Stimulated activated CD4-positive, alpha-beta T cell treated with anti-CD3 and anti-CD28 coated beads, Interleukin-12 subunit alpha, Interleukin-12 subunit beta, amount 100 ng/mL, for 4 hours (primary cell): ENCODE results near the gene RMDN3.
A peak's percentile ranks its signal among the peaks of the same experiment; 100 is the strongest.

Experiments
- DNase-seq: peaks from one replicate; pipeline ENCODE4 v3.0.0-alpha.2; 2020

RMDN3 gene, protein sequence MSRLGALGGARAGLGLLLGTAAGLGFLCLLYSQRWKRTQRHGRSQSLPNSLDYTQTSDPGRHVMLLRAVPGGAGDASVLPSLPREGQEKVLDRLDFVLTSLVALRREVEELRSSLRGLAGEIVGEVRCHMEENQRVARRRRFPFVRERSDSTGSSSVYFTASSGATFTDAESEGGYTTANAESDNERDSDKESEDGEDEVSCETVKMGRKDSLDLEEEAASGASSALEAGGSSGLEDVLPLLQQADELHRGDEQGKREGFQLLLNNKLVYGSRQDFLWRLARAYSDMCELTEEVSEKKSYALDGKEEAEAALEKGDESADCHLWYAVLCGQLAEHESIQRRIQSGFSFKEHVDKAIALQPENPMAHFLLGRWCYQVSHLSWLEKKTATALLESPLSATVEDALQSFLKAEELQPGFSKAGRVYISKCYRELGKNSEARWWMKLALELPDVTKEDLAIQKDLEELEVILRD

DNA sequence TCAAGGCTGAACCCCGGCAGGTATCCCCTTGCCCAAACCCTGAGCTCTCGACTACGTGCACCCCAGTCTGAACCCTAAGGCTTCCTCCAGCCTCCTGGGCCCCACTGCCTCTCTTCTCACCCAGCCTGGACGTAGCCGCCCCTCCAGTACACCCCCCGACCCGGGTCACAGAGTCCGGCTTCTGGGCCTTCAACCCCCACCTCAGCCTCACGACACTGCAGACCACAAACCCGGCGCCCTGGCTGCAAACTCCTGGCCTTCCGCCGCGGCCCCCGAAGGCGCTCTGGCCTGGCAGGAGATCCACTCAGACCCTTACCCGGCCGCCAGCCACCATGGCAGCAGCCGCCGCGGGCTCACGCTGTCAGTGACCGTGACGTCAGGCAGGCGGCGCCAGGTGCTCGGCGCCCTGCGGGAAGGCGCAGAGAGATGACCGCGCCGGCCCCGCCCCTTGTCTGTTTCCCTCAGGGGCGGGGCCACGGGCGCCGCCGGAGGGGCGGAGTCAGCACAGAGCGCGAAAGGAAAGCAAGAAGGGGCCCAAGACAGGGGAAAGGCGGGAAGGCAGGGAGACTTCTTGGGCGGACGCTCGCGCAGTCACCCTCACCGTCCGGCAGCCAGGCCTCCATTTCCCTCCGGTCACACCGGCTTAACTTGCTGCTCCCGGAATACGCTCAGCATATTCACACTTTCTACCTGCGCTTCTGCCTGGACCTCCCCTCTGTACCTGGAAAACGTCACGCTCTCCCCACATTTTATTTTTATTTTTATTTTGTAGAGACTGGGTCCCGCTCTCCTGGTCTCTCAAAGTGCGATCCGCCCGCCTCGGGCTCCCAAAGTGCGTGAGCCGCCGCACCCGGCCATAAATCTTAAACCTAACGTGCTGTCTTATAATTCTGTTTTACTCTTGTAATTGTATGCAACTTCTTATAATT lies at the start of gene RMDN3:
RMDN3 (minus strand) TSS at position 372 of the 929 bp plus-strand sequence. CDS start 471 bp downstream, outside the sequence.
- peak; percentile 94 for DNase-seq

DNA sequence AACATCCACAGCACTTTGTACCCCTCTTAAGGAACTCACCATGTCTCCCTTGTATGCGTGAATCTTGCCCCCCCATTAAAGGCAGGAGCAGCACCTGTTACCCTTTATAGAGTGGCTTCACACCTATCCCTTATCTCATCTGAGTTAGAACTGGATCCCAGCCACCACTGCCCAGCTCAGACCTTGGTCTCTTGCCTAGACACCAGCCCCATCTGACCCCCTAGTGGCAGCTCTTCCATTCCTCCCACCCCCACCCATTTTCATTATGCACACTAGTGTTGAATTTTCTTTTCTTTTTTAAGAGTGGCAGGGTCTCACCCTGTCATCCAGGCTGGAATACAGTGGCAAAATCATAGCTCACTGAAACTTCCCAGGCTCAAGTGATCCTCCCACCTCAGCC lies 48.6 kb upstream of the RMDN3 start:
- no peak for DNase-seq

DNA sequence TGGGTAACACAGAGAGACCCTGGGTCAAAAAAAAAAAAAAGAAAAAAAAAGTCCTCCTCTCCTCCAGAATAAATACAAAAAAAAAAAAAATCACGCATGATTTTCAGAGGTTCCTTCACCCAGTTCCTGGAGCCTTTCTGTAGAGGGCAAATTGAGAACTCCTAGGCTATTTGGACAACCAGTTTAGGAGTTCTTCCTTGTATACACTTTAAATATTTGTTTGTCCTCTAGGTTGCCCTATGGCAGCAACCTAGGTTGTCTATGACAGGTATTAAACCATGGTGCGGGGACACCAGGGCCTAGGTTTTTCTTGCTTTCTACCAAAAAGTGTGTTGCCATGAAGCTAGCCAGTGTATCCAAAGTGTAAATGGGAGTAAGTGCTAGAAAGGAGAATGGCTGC lies 48.0 kb upstream of the RMDN3 start:
- DNase-seq = no peak

DNA sequence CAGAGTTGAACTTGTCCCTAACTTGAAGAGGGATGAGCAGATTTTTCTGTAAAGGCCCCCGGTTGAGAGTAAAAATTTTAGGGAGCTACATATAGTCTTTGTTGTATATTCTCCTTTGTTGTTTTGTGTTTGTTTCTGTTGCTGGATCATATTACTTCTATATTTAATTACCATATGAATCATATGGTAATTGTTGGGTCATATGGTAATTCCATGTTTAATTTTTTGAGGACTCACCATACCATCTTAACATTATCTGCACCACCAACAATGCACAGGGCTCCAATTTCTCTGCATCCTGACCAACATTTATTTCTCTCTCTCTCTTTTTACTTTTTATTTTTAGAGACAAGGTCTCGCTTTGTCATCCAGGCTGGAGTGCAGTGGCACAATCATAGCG lies 44.5 kb upstream of the RMDN3 start:
- DNase-seq = no peak

DNA sequence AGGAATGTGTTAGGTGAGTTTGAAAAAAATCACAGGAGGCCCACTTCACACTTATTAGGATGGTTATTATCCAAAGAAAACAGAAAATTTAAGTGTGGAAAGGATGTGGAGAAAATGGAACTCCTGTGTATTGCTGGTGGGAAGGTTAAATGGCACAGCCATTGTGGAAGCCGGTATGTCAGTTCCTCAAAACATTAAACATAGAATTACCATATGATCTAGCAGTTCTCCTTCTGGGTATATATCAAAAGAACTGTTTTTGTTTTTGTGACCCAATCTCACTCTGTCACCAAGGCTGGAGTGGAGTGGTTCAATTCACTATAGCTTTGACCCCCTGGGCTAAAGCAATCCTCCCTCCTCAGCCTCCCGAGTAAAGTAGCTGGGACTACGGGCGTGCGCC lies 41.5 kb upstream of the RMDN3 start:
- DNase-seq = no peak

DNA sequence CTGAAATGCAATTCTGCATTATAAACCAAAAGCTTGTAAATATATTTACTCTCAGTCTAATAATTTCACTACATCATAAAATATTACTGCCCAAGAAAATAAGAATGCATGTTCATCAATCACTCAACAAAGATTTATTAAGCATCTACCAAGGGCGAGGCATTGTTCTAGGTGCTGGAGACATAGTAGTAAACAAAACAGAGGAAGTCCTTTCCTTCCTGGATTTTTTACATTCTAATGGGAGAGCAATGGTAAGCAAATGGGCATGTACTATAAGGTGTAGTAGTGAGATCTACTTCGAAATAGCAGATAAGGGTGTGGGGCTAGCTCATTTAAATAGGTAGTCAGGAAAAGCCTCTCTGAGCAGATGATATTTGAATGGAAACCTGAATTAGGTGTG lies 41.0 kb upstream of the RMDN3 start:
- no peak for DNase-seq

DNA sequence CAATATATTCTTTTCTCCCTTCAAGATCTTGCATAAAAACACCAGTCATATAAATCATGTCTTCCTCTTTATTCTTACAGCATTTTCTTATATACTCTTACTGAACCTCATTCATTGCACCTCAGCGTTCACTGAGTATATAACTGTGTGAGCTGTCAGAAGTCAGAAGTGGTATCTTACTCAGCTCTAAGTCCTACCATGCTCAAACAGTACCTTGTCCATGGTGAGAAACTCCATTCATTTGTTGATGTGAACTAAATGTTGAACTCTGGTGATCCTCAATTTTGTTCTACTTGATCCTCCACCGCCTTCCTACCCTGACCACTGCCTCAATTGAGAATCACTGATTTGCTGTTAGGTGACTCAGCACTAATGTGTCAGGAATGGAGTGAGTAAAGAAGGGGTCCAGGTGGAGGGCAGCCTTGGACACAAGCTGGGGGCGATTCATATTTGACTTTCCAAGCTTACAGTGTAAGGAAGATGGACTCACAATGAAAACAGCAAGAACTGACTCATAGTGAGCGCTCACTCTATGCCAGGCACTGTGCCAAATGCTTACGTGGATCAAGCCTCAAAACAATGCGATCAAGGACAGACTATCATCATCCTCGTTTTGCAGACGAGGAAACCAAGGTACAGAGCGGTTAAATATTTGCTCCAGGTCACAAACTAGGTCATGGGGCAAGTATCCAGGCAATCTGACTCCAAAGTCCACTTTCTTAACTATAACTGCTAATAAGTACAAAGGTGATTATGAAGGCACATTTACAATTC lies 38.3 kb upstream of the RMDN3 start:
- no peak for DNase-seq

DNA sequence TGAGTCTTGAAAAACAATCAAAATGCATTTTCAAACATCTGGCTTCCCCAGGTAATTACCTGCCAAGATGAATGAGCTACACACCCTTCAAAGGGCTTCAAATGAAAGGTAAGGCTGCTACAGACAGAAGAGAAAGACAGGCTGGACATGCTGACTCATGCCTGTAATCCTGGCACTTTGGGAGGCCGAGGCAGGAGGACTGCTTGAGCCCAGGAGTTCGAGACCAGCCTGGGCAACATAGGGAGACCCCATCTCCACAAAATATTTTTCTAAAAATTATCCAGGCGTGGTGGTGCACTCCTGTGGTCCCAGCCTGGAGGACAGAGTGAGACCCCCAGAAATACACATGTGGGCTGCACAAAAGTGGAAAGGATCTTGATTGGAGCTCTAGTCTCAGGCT lies 37.3 kb upstream of the RMDN3 start:
- DNase-seq = no peak

DNA sequence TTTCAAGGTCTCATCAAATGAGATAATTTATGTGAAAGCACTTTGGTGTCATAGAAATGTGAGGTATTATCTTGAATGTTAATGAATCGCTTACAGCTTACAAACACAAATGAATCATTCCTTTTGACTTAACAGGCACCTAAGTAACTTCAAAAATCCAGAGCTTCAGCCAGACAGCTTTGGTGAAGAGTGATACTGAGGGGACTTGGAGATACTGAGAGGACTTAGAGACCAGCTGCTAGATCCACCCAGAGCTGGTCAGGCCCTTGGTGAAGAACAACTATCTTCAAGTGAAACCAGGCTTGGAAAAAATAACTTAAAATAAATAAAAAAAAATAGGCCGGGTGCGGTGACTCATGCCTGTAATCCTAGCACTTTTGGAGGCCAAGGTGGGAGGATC lies 35.7 kb upstream of the RMDN3 start:
- DNase-seq = no peak

DNA sequence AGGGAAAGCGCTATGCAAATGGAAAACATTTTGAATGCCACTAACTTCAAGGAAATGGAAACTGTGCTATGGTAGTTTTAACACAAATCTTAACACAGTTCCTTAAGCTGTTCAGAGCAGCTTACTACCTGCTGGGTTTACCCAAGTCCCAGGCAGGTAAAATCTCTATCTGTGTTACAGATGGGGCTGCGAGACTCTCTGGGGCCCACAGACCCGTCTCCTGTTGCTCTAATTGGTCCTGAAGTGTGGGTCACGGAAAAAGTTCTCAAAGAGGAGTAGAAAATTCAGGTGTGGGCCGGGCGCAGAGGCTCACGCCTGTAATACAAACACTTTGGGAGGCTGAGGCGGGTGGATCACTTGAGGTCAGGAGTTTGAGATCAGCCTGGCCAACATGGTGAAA lies 34.9 kb upstream of the RMDN3 start:
- DNase-seq = no peak

DNA sequence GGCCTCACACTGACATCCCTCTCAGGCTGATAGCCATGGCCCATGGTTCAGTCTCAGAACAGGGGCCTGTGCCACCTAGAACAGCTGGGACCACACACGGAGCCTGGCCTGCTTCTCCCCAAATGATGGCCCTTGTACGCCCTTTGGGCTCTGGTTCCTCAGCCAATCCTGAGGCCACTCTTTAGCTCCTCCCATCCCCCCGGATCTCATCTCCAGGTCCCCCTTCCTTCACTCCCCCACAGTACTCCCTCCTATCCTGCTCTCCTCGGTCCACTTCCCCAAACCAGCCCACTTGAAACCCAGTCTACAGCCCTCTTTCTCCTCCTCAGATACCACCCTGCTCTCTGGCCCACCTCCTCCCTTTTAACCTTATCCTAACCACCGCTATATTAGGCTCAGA lies 34.1 kb upstream of the RMDN3 start:
- no peak for DNase-seq

DNA sequence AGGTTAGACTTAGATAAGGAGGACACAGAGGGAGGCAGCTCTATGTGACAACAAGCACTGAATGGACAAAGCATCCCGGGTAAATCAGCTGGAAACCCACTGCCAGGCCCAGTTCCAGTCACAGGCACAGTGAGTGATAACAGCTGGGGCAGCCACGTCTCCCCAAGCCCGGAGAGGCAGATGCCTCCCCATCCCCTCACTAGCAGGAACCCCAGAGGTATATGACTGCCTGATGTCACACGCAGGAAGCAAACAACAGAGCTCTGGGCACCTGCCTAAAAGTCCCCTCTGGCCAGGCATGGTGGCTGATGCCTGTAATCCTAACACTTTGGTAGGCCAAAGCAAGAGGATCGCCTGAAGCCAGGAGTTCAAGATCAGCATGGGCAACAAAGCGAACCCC lies 32.9 kb upstream of the RMDN3 start:
- DNase-seq = no peak

DNA sequence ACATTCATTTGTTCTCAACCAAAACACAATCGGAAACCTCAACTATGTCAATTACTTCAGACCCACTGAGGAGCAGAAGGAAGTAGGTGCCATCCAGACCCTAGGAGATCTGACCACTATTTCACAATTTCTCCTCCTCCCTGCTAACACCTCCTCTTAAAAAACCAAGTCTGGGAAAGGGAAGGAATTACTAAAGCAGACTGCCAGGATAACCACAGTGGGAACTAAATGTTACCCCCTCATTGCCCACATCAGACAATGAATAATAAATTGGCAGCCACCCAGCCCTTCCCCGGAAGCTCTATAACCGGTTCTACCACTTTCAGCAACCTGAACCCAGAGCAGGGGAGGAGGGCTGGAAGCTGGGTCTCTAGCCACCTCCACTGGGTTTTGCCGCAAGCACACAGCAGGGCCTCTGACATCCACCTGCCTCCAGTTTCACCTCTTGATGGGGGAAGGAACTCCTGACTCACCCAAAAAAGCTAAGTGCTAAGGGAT lies 32.3 kb upstream of the RMDN3 start:
- DNase-seq = peak; percentile 60

DNA sequence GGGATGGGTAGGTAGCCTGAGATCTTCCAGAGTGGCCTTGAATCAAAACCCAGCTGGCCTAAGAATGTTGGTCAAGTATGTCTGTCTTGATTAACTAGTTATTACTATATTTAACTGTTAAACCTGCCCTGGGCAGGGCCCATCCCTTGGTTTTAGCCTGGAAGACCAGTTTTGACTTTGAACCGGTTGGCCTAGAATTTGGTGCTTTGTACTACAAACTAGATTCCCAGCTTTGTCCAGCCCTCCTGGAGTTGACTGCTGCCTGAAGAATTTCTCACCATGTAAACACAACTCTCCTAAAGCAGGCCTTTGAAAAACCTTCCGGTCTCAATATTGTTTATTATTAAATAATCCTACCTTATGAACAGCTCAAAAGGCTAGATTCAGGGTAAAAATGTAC lies 30.8 kb upstream of the RMDN3 start:
- no peak for DNase-seq

DNA sequence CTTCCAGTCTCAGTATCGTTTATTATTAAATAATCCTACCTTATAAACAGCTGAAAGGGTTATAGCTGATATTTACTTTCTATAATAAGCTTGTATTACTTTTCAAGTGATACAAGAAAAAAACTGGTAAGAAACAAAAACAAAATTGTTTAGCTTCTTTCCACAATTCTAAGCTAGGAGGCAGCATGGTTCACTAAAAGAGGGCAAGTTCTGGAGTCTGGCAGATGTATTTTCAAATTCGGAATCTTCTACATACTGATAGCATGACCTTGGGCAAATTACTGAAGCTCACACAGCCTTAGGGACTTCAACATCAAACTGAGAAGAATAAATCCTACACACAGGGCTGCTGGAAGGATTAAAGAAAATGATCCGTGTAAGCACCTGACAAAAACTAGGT lies 30.1 kb upstream of the RMDN3 start:
- no peak for DNase-seq

DNA sequence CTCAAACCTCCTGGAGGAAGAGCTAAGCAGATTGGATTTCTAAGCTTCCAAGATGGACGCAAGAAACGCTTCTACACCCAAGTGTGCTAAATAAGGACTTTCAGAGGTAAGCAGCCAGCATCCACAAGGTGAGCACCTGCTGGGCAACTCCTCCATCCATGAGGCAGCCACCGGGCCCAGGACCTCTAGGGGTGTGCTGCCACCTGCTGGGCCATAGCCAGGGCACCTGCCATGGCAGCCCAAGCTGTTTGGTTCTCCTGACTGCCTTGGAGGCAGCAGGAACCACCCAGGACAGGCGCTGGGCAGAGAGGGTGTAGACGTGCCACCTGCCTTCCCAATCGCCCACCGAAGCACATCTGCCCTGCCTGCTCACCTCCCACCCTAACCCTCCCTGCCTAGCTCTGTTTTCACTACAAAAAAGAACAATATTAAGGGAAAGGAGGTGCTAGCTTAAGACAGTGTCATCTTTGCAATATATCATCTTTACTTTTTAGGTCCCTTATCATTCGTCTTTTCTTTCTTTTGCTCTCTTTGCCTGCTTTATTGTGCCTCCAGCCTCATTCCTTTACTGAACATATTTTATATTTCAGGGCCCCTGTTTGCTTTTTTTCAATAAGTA lies 27.7 kb upstream of the RMDN3 start:
- peak; percentile 77 for DNase-seq

DNA sequence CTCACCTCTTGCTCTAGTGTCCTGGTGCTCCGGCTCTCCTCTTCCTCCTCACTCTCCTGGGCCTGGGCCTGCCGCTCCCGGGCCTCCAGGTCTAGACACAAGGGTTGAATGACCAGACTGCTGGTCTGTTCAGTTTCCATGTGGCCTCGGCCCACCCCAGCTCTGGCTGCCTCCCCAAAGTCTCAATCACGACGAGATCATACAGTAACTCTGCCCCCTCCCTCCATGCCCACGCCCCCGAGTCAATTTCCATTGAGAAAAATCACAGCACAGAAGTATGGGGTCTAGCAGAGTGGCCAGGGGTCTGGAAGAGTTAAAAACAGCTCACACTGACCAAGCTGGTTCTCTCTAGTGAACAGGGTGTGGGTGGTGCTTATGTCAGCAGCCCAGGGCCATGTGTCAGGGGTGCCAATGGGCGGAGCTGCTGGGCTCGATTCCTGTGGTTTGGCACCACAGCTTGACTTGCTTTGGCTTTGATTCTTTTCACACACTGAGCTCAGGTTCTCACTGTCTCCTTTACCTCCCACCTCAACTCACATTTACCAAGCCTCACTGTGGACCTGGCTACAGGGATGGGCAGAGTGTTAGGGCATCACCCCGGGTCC lies 21.6 kb upstream of the RMDN3 start:
- no peak for DNase-seq

DNA sequence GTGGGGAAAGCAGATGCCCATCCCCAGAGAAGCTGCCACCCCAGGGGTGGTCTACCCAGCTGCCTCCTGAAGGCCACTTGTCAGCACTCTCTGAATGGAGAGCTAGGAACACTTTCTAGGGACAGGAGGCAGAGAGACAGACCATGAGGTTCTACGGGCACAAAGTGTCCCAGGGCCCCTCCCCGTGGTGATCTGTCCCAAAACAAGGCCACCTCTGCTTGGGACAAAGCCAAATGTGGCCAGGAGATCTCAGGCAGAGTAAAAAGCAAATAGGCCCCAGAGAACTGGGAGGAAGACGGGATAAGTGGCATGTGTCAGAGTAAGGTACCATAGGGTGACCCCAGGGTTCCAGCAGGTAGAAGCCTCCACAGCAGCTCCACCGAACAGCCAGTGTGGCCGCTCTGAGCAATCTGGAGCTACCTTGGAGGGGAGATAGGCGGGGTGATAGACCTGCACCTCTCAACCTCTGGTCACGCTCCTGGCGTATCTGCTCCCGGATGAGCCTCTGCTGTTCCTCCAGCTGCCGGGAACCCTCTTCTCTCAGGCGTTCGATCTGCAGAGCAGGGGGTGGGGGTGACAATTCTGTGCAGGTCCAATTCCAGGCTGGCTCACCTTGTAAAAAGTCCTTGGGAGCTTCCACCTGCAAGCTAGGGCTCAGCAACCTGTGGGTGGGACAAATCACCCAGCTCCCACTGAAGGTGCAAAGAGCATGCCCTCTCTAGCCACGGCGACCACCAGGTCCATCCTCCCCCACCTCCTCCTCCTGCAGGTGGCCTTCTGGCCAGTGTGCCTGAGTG lies 20.9 kb upstream of the RMDN3 start:
- DNase-seq = no peak

DNA sequence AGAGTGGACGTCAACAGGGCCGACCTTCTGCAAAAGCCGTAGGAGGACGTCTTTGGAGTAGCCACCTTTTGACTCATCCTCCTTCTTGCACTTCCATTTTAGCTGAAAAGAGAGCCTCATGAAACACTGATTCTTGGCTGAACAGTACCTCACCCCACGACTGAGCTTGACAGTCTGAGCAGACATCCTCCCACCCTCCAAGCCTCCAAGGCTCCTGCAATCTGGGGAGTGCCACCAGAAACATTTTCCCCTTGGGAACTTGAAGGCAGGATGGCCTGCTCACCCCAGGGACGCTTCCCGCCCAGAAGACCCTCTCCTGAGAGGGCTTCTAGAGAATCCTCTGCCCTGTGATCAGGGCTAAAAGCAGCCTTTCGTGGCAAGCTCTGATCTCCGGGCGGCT lies 20.0 kb upstream of the RMDN3 start:
- DNase-seq = no peak

DNA sequence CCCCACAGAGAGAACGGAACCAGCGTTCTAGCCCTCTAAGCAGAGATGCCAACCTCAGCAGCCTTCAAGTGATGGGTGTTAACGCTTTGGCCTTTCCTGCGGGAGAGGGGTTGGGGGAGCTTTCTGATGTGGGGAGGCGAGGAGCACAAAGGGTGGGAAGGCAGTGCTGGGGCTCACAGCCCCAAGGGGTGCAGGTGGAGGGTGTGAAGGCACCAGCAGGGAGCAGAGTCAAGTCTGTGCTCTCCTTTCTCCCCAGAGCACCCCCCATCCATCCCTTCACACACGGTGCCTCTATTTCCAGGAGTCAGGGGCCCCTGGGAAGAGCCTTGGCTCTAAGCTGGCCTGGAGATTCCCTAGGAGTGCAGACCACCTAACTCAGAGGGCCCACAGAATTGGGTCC lies 18.8 kb upstream of the RMDN3 start:
- DNase-seq = no peak

DNA sequence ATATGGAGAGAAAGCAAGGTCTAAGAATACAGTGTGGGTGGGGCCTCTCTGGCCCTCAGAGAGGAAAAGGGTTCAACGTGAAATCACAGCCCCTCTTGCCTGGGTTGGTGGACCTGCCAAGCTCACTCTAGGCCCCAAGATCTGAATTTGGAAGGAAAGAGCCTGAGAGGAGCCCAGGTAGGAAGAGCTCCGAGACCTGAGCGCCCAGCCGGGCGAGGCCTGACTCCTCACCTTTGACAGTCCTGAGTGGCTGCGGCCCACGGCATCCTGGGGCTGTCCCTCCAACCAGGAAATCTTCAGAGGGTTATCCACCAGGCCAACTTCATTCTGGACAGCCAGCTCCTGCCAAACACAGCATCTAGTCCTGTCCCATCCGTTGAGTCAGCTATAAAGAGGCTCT lies 18.4 kb upstream of the RMDN3 start:
- DNase-seq = no peak
